OCI-M2 (cell line): ENCODE results near the gene NOL8.

ENCODE experiments used
- DNase-seq: peaks from one replicate; lab custom pipeline; 2025; ENCODE audit not compliant: unreplicated experiment; lab: John Stamatoyannopoulos, UW

NOL8 gene

DNA sequence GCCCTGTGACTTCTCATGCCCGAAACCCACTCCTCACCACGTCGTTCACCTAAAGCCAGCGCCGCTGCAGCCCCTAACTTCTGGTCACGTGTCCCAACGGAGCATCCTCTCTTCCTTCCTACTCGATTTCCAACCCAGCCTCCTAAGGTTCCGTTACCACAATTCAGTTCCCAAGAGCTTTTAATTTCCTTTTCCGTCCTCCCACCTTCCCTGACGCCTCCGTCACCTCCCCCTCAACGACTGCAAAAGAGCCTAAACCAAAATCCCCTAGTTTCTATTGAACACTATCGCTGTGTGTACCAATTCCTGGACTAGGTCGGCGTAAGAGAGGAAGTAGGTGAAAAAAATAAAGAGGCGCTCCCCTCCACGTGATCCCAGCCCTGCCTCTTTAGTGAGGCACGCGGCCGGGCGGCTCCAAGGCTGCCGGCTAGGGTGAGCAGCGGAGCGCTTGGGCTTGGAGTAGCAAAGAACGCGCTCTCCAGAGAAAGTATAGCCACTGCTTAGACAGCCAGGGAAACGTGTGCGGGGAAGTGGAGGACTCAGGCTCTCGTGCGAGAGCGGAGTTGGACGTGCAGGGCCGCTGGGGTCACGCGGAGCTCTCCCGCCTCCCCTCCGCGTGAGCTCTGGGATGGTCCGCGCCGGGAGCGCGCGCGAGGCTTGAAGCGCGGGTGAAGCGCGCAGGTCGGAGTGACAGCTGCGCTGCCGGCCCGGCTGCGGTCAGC is at the start of gene NOL8, which contains the start of gene CENPP:
Gene NOL8, minus strand, starts transcription at position 82 of the 722 bp plus-strand sequence. CDS start 1,189 bp downstream, outside the sequence.
Gene CENPP, plus strand, starts transcription at position 685 of the 722 bp plus-strand sequence.
- peak; percentile 17 for DNase-seq

GRCh38 chr9:92373167-92373566 is 48.0 kb upstream of the NOL8 start:
- no peak for DNase-seq

GRCh38 chr9:92369075-92369474 is 43.9 kb upstream of the NOL8 start:
- no peak for DNase-seq

- no peak for DNase-seq
Observed at GRCh38 chr9:92360083-92360482, 34.9 kb upstream of the NOL8 start.

DNA sequence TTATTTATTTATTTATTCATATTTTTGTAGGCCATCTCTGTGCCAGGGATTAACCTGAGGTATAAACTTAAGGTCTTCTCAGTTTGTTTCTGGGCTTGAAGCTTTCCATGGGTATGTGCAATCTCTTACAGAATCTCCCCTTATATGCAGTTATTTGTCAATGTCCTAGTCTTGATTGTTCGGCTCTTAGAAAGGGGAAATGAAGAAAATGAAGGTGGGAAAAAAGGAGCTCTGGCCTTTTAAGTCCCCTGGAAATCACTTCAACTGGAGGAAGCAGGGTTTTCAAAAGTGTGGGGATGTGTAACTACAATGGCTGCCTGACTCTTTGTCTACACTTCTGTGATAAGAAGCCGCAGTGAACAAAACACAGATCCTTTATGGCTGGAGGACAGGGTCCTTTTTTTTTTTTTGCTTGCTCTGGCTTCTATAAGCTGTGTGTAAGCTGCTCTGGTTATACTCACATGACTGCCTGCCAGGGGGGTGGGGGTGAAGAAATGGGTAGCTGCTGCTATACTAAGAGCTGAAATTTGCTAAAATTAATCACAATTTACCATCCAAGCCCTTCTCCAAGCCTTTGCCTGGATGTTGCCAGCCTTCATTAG is 34.3 kb upstream of the NOL8 start:
- no peak for DNase-seq

DNA sequence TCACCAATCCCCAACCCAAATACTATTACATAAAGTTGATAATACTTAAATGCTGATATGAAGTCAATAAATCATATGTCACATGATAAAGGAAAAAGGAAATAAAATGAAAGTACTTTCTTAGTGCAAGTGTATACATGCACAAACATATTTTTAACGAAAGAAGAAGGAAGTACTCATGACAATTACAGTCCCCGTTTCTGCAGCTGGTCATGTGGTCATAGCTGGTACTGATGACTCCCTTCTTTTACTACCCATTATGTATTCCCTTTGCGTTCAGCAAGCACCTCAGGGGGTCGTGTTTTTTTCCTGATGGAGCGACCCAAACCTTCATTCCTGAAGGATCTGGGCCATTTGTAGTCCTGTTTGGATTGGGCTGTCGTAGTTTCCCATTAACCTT is 27.9 kb upstream of the NOL8 start:
- no peak for DNase-seq

DNA sequence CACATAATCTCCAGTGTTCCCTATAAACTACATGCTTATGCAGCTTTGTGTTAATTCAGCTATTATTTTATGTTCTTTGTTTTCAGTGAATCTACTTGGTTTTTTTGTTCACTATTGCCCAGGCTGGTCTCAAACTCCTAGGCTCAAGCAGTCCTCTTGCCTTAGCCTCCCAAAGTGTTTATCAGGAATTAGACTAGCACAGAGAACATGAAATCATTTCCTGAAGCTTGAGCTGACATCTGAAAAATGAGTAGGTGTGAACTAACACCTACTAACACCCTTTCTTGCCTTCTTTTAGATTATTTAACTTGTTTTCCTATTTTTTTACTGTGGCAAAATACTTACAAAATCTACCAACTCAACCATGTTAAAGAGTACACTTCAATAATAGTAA is 25.6 kb upstream of the NOL8 start:
- no peak for DNase-seq

DNA sequence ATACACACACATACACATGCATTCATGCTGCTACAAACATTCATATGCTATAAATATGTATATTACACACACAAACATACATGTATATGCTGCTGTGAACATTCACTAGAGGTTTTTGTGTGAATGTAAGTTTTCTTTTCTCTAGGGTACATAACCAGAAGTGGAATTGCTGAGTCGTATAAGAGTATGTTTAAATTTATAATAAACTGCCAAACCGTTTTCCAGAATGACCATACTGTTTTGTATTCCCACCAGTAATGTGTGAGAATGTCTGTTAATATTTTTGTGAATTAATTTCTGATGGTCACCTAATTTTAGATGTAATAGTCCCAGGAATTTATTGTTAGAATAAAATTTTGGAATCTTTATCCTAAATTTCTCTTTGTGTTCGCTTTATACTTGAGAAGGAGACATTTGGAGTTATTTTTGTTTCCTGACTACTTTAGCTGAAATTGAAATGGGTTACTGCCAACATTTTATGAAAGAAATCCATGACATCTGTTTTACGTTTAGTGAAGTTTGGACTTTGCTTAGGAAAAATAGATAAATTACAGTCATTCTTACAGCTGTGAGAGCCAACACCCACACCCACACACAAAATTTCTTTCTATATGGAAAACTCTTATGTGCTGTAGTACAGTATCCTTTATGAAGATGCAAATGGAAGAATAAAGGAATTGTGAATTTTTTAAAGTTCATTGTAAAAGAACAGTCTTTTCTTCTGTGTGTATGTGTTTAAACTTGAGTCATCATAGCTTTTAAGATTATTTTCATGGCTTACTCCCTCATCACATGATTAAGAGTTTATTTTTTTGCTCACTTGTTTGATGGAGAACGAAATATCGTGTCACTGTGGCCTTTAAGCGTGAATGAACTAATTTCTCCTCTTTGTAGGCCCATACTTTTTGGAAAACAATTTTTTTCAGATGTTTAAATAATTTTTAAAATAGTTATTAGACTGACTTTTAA is 24.9 kb upstream of the NOL8 start:
- DNase-seq = no peak

DNA sequence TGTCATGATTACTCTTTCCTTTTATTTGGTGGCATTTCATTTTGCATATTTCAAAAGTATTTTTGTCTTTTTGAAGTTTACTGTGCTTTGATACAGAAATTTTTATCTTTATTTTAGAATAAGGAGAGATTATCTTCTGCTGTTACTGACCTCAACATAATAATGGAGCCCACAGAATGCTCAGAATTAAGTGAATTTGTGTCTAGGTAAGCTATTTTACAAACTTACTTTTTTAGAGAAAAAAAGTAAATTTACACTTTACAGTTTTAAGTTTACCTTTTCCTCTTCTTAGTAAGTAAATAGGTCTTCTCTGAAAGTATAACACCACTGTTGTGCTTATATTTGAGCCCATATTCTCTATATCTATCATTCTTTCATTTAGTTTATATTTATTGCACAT is 20.4 kb upstream of the NOL8 start:
- DNase-seq = no peak

DNA sequence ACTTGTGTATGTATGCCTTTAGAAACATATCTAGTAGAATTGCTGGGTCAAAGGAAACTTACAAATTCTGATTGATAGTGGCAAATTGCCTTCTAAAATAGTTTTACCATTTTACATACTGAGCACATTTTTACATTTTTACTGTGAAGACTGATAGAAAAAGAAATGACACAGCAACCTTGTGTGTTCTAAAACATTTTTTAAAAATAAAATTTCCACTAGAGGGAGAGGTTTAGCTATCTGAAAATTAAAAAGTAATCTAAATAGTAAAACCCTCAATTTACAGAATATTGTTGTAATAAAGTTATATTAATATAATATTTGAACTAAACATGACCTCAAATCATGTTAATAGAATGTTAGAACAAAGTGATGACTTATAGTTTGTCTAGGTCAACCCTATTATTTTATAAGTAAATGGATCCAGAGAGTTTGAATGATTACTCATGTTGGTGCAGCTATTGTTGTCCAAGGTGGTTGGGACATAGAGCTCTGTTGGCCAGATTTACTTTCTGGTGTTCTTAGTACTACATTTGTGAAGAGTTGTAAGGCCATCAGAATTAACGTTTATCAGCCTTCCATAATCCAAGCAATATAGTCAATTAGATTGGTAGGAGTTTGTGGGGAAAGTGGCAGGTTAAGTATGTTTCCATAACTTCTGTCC is 17.8 kb upstream of the NOL8 start:
- DNase-seq = no peak

GRCh38 chr9:92341578-92341977 is 16.4 kb upstream of the NOL8 start:
- no peak for DNase-seq

DNA sequence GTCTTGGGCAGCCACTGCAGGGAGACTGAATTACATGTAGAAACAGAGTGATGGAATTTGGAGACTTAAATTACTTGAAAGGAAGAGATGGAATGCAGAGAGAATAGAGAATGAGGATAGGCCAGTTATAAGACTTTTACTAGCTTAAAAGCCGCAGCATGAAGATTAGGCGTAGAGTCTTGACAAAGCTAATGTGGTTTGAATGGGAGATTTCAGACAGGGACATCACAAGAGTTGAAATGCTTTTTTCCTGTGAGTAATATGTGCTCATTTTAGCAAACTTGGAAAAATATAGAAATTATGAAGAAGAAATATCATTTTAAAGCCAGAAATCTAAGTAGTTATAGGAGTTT is 8.1 kb upstream of the NOL8 start:
- DNase-seq = no peak

DNA sequence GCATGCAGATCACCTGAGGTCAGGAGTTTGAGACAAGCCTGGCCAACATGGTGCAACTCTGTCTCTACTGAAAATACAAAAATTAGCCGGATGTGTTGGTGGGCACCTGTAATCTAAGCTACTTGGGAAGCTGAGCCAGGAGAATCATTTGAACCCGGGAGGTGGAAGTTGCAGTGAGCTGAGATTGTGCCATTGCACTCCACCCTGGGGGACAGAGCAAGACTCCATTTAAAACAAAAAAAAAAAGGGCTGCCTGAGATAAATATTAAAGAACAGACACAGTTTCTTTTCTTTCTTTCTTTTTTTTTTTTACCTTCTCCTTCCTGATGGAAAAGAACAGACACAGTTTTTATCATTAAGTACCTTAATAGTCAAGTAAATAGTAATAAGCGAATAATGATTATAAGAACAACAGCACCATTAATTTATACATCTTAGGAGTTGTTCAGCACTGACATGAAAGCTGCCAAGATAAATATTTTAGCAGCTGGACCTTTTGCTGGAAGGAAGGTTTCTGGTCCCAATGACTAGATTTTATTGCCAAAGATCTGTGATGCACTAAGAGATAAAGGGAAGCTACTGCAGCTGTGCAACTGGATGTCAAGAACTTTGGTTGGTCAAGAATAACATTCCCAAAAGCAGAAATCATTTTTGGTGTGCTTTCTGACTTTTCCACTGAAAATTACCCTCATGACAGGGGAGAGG is 7.6 kb upstream of the NOL8 start:
- no peak for DNase-seq

DNA sequence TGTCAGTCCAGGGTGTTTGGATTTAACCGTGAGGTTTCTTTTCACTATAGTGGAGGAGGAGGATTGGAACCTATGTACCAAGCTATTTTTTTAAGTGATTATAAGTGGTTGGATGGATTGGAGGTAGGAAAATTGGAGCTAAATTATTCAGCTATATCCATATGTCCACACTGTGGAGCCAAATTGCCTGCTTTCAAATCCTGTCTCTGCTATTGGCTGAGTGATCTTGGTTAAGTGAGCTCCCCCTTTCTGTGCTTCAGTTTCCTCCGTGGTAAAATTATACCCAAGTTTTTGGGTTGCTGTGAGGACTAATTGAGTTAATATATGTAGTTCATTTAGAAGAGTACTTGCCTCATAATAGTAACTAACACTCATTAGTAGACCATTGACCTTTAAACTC is 3.1 kb upstream of the NOL8 start:
- DNase-seq = no peak

DNA sequence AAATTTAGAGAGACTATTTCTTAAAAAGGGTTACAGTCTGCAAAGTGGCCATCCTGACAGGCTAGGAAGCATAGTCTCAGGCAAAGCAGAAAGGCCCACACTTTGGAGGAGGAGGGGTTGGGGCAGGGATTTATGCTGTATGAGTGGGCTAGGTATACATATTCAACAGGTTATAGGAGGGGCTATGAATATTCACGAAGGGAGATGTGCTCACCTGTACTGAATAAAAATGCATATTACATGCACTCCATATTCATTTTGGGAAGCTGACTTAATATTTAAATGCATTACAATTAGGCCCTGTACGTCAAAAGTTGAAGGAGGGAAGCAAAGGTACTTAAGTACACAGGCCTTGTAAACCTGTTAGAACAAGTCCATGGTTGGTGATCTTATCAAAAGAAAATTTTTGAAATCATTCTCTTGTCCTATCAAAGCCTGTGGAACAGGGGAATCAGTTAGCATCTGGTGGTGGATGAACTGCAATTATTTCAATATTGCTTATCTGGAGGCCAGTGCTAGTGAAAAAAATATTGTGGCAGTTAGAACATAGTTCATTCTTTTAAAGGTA is 2.2 kb upstream of the NOL8 start:
- DNase-seq = no peak

DNA sequence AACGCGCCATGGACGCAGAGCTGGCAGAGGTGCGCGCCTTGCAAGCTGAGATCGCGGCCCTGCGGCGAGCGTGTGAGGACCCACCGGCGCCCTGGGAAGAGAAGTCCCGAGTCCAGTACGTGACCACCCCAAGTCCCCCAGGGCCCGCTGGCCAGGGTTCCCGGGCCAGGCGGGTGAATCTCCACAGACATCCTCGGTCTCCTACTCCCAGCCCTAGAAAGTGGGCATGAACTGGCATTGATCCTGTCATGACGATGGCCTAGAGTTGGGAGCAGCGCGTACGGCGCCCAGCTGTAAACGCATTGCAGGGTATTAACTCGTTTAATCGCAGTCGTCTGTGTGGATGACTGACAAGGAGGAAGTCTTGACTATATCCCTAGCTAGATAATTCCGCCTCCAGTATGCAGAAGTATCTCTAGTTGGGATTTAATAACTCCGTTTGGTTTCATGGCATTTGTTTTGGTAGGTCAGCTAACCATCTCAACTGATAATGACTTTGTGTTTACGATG is 896 bp upstream of the NOL8 start:
- no peak for DNase-seq

GRCh38 chr9:92324889-92325268 is 271 bp downstream of the NOL8 start:
- no peak for DNase-seq

GRCh38 chr9:92324431-92324830 is 719 bp downstream of the NOL8 start:
- no peak for DNase-seq

DNA sequence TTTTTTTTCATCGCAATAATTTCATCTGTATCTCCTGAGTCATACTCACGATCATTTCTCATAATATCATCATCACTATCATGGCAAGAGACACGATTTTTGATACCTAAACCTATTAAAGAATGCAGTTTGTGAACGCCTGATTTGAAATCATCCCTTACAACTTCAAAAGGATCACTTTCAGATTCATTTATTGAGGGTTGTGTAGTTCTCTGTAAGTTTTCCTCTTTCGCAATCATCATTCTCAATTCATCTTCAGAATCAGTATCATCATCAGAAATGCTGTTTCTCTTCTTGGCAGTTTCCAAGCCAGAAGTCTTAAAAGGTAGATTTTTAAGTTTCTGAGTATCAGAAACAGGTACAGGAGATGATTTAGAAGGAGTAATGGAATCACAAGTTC is 9.7 kb downstream of the NOL8 start:
- DNase-seq = no peak

DNA sequence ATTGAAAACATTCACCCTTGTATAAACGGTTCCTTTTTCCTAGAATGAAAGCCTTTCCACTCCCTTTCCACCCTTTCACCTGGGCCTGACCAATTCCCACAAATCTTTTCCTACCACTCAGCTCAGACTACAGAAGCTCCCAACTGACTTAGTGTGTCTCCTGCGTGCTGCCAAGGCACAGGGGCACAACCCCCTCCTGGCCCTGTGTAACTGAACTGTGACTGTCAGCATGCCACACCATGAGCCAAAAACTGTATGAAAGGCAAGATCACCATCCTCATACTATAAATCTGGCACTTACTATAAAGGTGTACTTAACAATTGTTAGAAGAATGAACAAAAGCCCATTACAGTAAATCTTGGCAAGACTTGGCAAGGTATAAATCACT is 11.5 kb downstream of the NOL8 start:
- DNase-seq = no peak
